GM23338 (cell line): ENCODE data around the gene VPS41. TPM values are rescaled to one million over a fixed set of nuclear protein-coding genes. Genes with fewer than 3 reads are reported as not detected.

Source experiments
- ATAC-seq: fragments of 200-7000 bp; cut with Tn5 transposase; 3 replicates; pipeline ENCODE4 v1.9.1; 2020
- DNase-seq: peaks from one replicate; pipeline ENCODE4 v3.0.0-alpha.2; 2015; ENCODE audit warnings: low spot score
- H2AFZ ChIP-seq: fragments of 200-600 bp; sonication (generic); 2 replicates; pipeline ENCODE4 v1.8.0; 2016; ENCODE audit warnings: antibody characterized with exemption, mild to moderate bottlenecking, moderate library complexity
- H3F3A ChIP-seq: fragments of 200-600 bp; sonication (generic); replicated peaks from 2 replicates; pipeline ENCODE4 v1.8.0; 2017; ENCODE audit warnings: antibody characterized with exemption, mixed run types, low read depth
- H3K27ac ChIP-seq: fragments of 200-600 bp; sonication (generic); 2 replicates; pipeline ENCODE4 v1.6.1; 2016; ENCODE audit warnings: low read depth
- H3K27me3 ChIP-seq: fragments of 200-600 bp; sonication (generic); 2 replicates; pipeline ENCODE4 v1.8.0; 2016; ENCODE audit warnings: mild to moderate bottlenecking, mixed run types, moderate library complexity; ENCODE audit not compliant: insufficient read depth
- H3K36me3 ChIP-seq: fragments of 200-600 bp; sonication (generic); 2 replicates; pipeline ENCODE4 v1.8.0; 2016; ENCODE audit warnings: mild to moderate bottlenecking; ENCODE audit not compliant: insufficient read depth
- H3K4me1 ChIP-seq: fragments of 200-600 bp; sonication (generic); 2 replicates; pipeline ENCODE4 v1.8.0; 2016; ENCODE audit warnings: mild to moderate bottlenecking, moderate library complexity; ENCODE audit not compliant: insufficient read depth
- H3K4me2 ChIP-seq: fragments of 200-600 bp; sonication (generic); 2 replicates; pipeline ENCODE4 v1.7.1; 2017; ENCODE audit warnings: mixed run types
- H3K4me3 ChIP-seq: fragments of 200-600 bp; sonication (generic); 2 replicates; pipeline ENCODE4 v1.6.1; 2016; ENCODE audit warnings: mixed run types
- H3K79me2 ChIP-seq: fragments of 200-600 bp; sonication (generic); replicated peaks from 2 replicates; pipeline ENCODE4 v1.8.0; 2017; ENCODE audit warnings: mild to moderate bottlenecking; ENCODE audit not compliant: insufficient read depth
- H3K9me2 ChIP-seq: fragments of 200-600 bp; sonication (generic); 2 replicates; pipeline ENCODE4 v1.8.0; 2017; ENCODE audit not compliant: insufficient read depth
- H4K20me1 ChIP-seq: fragments of 200-600 bp; sonication (generic); replicated peaks from 2 replicates; pipeline ENCODE4 v1.8.0; 2017; ENCODE audit warnings: mild to moderate bottlenecking; ENCODE audit not compliant: insufficient read depth
- H3K27ac Mint-ChIP-seq: 2 replicates; pipeline ENCODE4 v1.8.0; 2020; ENCODE audit warnings: inconsistent platforms, mild to moderate bottlenecking, moderate library complexity, mixed read lengths
- H3K27me3 Mint-ChIP-seq: 3 replicates; pipeline ENCODE4 v1.8.0; 2022; ENCODE audit warnings: low read depth, mild to moderate bottlenecking, moderate library complexity, mixed read lengths, inconsistent platforms; ENCODE audit not compliant: insufficient read depth, poor library complexity
- H3K36me3 Mint-ChIP-seq: 3 replicates; pipeline ENCODE4 v1.8.0; 2021; ENCODE audit warnings: low read depth, mild to moderate bottlenecking, inconsistent platforms, moderate library complexity, mixed read lengths
- H3K4me1 Mint-ChIP-seq: 3 replicates; pipeline ENCODE4 v1.8.0; 2020; ENCODE audit warnings: mild to moderate bottlenecking, inconsistent platforms, mixed read lengths
- H3K4me3 Mint-ChIP-seq: 3 replicates; pipeline ENCODE4 v1.8.0; 2021; ENCODE audit warnings: moderate library complexity, mild to moderate bottlenecking, inconsistent platforms, mixed read lengths
- H3K9me3 Mint-ChIP-seq: 3 replicates; pipeline ENCODE4 v1.8.0; 2020; ENCODE audit warnings: moderate library complexity, mild to moderate bottlenecking, inconsistent platforms, mixed read lengths
- CREB1 ChIP-seq: fragments of 250-450 bp; sonication (Bioruptor Pico); IDR thresholded peaks from 2 replicates; pipeline ENCODE4 v1.5.0; 2020; ENCODE audit warnings: low read depth, mild to moderate bottlenecking, moderate library complexity
- EZH2 ChIP-seq: fragments of 200-600 bp; sonication (generic); IDR thresholded peaks from one replicate; pipeline ENCODE4 v1.8.0; 2017; ENCODE audit warnings: antibody characterized with exemption, mild to moderate bottlenecking, low read depth; ENCODE audit not compliant: unreplicated experiment
- EZH2phosphoT487 ChIP-seq: fragments of 200-600 bp; sonication (generic); IDR thresholded peaks from one replicate; pipeline ENCODE4 v1.8.1; 2018; ENCODE audit warnings: antibody characterized with exemption; ENCODE audit not compliant: unreplicated experiment
- JUNB ChIP-seq: IDR thresholded peaks from one replicate; pipeline ENCODE4 v1.6.1; 2016; ENCODE audit warnings: antibody characterized with exemption; ENCODE audit not compliant: unreplicated experiment
- NANOG ChIP-seq: IDR thresholded peaks from 2 replicates; pipeline ENCODE4 v1.6.1; 2016; ENCODE audit warnings: antibody characterized with exemption, borderline replicate concordance
- POLR2AphosphoS5 ChIP-seq: IDR thresholded peaks from 2 replicates; pipeline ENCODE4 v1.6.1; 2016; ENCODE audit warnings: antibody characterized with exemption, low read depth
- STAT1 ChIP-seq: IDR thresholded peaks from one replicate; pipeline ENCODE4 v1.6.1; 2016; ENCODE audit warnings: antibody characterized with exemption; ENCODE audit not compliant: unreplicated experiment
- ZNF114 ChIP-seq: fragments of 250-450 bp; sonication (Bioruptor Pico); IDR thresholded peaks from 2 replicates; pipeline ENCODE4 v1.5.0; 2020; ENCODE audit warnings: mild to moderate bottlenecking, moderate library complexity
- ZNF331 ChIP-seq: fragments of 250-450 bp; sonication (Bioruptor Pico); IDR thresholded peaks from 2 replicates; pipeline ENCODE4 v1.5.0; 2020; ENCODE audit warnings: low read depth, mild to moderate bottlenecking, moderate library complexity
- polyA plus RNA-seq: library from polyadenylated mRNA; unstranded; fragments of >200 nt; fragmentation: Nextera tagmentation; extraction: Ambion mirVana; gene quantifications from 2 replicates; pipeline ENCODE4 v1.2.1, GENCODE V29; 2016
- total RNA-seq: library from RNA; depleted of rRNA; stranded (reverse); fragments of >200 nt; shearing (Covaris generic); gene quantifications from 2 replicates; pipeline ENCODE4 v1.2.3, GENCODE V29; 2014
- TF ChIP-seq, protein P1 (sequence below): IDR thresholded peaks from one replicate; pipeline ENCODE4 v1.6.1; 2018; ENCODE audit warnings: antibody characterized with exemption; ENCODE audit not compliant: unreplicated experiment
- TF ChIP-seq, protein P2 (sequence below): fragments of 250-450 bp; sonication (Bioruptor Pico); IDR thresholded peaks from 2 replicates; pipeline ENCODE4 v1.5.0; 2020; ENCODE audit warnings: mild to moderate bottlenecking, moderate library complexity
- TF ChIP-seq, protein P3 (sequence below): IDR thresholded peaks from 2 replicates; pipeline ENCODE4 v1.6.1; 2016; ENCODE audit warnings: antibody characterized with exemption
- TF ChIP-seq, protein P4 (sequence below), 2 experiments: fragments of 200-600 bp in 1 of 2; sonication (generic) in 1 of 2; conservative IDR thresholded peaks; 2 replicates each; pipeline versions ENCODE4 v1.5.1 to v1.6.1; 2016 to 2017; ENCODE audit warnings: antibody characterized with exemption in 2 of 2, low read depth in 2 of 2, mild to moderate bottlenecking in 2 of 2, moderate library complexity in 1 of 2

VPS41 gene
- total and polyA plus RNA-seq, 2 experiments from 2014 or later: 20.2 to 41.2 TPM

DNA sequence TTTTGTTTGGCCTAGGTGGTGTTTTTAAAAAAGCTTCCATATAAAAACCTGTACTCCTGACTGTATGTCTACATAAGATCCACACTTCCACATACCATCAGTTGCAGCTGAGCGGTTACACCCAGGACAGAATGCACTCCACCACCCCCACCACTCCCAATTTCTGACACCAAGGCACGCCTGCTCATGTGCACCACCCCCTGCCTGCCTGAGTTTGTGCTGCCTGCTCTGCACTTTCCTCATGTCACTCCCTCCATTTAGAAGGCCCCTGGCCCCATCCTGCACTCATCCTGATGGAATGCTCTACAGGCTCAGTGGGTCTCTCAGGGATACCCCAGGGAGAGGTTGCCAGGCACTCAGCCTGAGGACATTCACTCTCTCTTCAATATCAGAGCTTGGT is 6.5 kb downstream of the VPS41 start:
- ATAC-seq (peak; percentile 79), DNase-seq (peak; percentile 28)
- H3K27ac Mint-ChIP-seq: 0 out of 2 replicates have a peak overlapping the region, but pooled peaks have one; percentile 16
- no peak for TF ChIP-seq EZH2phosphoT487
- no peak for TF ChIP-seq JUNB
- TF ChIP-seq CREB1 (CRISPR knock-in tag): no peak
- no peak for TF ChIP-seq STAT1
- TF ChIP-seq, protein P1, sequence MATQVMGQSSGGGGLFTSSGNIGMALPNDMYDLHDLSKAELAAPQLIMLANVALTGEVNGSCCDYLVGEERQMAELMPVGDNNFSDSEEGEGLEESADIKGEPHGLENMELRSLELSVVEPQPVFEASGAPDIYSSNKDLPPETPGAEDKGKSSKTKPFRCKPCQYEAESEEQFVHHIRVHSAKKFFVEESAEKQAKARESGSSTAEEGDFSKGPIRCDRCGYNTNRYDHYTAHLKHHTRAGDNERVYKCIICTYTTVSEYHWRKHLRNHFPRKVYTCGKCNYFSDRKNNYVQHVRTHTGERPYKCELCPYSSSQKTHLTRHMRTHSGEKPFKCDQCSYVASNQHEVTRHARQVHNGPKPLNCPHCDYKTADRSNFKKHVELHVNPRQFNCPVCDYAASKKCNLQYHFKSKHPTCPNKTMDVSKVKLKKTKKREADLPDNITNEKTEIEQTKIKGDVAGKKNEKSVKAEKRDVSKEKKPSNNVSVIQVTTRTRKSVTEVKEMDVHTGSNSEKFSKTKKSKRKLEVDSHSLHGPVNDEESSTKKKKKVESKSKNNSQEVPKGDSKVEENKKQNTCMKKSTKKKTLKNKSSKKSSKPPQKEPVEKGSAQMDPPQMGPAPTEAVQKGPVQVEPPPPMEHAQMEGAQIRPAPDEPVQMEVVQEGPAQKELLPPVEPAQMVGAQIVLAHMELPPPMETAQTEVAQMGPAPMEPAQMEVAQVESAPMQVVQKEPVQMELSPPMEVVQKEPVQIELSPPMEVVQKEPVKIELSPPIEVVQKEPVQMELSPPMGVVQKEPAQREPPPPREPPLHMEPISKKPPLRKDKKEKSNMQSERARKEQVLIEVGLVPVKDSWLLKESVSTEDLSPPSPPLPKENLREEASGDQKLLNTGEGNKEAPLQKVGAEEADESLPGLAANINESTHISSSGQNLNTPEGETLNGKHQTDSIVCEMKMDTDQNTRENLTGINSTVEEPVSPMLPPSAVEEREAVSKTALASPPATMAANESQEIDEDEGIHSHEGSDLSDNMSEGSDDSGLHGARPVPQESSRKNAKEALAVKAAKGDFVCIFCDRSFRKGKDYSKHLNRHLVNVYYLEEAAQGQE: no peak
- TF ChIP-seq, protein P2, sequence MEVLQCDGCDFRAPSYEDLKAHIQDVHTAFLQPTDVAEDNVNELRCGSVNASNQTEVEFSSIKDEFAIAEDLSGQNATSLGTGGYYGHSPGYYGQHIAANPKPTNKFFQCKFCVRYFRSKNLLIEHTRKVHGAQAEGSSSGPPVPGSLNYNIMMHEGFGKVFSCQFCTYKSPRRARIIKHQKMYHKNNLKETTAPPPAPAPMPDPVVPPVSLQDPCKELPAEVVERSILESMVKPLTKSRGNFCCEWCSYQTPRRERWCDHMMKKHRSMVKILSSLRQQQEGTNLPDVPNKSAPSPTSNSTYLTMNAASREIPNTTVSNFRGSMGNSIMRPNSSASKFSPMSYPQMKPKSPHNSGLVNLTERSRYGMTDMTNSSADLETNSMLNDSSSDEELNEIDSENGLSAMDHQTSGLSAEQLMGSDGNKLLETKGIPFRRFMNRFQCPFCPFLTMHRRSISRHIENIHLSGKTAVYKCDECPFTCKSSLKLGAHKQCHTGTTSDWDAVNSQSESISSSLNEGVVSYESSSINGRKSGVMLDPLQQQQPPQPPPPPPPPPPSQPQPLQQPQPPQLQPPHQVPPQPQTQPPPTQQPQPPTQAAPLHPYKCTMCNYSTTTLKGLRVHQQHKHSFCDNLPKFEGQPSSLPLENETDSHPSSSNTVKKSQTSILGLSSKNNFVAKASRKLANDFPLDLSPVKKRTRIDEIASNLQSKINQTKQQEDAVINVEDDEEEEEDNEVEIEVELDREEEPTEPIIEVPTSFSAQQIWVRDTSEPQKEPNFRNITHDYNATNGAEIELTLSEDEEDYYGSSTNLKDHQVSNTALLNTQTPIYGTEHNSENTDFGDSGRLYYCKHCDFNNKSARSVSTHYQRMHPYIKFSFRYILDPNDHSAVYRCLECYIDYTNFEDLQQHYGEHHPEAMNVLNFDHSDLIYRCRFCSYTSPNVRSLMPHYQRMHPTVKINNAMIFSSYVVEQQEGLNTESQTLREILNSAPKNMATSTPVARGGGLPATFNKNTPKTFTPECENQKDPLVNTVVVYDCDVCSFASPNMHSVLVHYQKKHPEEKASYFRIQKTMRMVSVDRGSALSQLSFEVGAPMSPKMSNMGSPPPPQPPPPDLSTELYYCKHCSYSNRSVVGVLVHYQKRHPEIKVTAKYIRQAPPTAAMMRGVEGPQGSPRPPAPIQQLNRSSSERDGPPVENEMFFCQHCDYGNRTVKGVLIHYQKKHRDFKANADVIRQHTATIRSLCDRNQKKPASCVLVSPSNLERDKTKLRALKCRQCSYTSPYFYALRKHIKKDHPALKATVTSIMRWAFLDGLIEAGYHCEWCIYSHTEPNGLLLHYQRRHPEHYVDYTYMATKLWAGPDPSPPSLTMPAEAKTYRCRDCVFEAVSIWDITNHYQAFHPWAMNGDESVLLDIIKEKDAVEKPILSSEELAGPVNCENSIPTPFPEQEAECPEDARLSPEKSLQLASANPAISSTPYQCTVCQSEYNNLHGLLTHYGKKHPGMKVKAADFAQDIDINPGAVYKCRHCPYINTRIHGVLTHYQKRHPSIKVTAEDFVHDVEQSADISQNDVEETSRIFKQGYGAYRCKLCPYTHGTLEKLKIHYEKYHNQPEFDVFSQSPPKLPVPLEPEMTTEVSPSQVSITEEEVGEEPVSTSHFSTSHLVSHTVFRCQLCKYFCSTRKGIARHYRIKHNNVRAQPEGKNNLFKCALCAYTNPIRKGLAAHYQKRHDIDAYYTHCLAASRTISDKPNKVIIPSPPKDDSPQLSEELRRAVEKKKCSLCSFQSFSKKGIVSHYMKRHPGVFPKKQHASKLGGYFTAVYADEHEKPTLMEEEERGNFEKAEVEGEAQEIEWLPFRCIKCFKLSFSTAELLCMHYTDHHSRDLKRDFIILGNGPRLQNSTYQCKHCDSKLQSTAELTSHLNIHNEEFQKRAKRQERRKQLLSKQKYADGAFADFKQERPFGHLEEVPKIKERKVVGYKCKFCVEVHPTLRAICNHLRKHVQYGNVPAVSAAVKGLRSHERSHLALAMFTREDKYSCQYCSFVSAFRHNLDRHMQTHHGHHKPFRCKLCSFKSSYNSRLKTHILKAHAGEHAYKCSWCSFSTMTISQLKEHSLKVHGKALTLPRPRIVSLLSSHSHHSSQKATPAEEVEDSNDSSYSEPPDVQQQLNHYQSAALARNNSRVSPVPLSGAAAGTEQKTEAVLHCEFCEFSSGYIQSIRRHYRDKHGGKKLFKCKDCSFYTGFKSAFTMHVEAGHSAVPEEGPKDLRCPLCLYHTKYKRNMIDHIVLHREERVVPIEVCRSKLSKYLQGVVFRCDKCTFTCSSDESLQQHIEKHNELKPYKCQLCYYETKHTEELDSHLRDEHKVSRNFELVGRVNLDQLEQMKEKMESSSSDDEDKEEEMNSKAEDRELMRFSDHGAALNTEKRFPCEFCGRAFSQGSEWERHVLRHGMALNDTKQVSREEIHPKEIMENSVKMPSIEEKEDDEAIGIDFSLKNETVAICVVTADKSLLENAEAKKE: no peak
- TF ChIP-seq EZH2: no peak
- TF ChIP-seq NANOG: no peak
- no peak for TF ChIP-seq POLR2AphosphoS5
- TF ChIP-seq, protein P3, sequence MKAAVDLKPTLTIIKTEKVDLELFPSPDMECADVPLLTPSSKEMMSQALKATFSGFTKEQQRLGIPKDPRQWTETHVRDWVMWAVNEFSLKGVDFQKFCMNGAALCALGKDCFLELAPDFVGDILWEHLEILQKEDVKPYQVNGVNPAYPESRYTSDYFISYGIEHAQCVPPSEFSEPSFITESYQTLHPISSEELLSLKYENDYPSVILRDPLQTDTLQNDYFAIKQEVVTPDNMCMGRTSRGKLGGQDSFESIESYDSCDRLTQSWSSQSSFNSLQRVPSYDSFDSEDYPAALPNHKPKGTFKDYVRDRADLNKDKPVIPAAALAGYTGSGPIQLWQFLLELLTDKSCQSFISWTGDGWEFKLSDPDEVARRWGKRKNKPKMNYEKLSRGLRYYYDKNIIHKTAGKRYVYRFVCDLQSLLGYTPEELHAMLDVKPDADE: no peak
- no peak for TF ChIP-seq ZNF331
- TF ChIP-seq ZNF114 (CRISPR knock-in tag): no peak
- TF ChIP-seq, protein P4, sequence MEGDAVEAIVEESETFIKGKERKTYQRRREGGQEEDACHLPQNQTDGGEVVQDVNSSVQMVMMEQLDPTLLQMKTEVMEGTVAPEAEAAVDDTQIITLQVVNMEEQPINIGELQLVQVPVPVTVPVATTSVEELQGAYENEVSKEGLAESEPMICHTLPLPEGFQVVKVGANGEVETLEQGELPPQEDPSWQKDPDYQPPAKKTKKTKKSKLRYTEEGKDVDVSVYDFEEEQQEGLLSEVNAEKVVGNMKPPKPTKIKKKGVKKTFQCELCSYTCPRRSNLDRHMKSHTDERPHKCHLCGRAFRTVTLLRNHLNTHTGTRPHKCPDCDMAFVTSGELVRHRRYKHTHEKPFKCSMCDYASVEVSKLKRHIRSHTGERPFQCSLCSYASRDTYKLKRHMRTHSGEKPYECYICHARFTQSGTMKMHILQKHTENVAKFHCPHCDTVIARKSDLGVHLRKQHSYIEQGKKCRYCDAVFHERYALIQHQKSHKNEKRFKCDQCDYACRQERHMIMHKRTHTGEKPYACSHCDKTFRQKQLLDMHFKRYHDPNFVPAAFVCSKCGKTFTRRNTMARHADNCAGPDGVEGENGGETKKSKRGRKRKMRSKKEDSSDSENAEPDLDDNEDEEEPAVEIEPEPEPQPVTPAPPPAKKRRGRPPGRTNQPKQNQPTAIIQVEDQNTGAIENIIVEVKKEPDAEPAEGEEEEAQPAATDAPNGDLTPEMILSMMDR (conservative IDR thresholded peaks at IDR 0.05; ENCODE audit: low read depth in 2 of 2): no peak; a peak in 1 of 4 replicates
- peaks cover 2% of the 10 kb centered on the region for H3K27me3 Mint-ChIP-seq
- H3K79me2 ChIP-seq: peaks cover 39% of the 10 kb centered on the region
- H3K9me3 Mint-ChIP-seq: no peaks in the 10 kb centered on the region
- H3F3A ChIP-seq: no peaks in the 10 kb centered on the region
- 0 out of 2 replicates have a peak, but pooled peaks cover 7% of the 10 kb centered on the region for H3K4me1 ChIP-seq
- H3K27me3 ChIP-seq: no peaks in the 10 kb centered on the region
- no peak overlapping the region for H3K27ac ChIP-seq
- no peaks in the 10 kb centered on the region for H3K36me3 ChIP-seq
- H4K20me1 ChIP-seq: peaks cover 18% of the 10 kb centered on the region; the same call in 1 of the 2 replicates
- H3K4me1 Mint-ChIP-seq: peaks cover 14% of the 10 kb centered on the region
- no peak overlapping the region for H3K4me2 ChIP-seq
- H3K36me3 Mint-ChIP-seq: no peaks in the 10 kb centered on the region
- H3K4me3 ChIP-seq: no peak overlapping the region
- H3K9me2 ChIP-seq: no peaks in the 10 kb centered on the region
- no peak overlapping the region for H2AFZ ChIP-seq
- H3K4me3 Mint-ChIP-seq: no peak overlapping the region
